IMR-90 (cell line): ENCODE results near the gene DNAJC27. TPM values are rescaled to one million over a fixed set of nuclear protein-coding genes. Genes with fewer than 3 reads are reported as not detected.

Experiments
- microRNA-seq, 2 experiments: library from miRNA; stranded (forward) in 1 of 2; unstranded in 1 of 2; fragments of 10-50 nt in 1 of 2; fragments of <30 nt in 1 of 2; gene quantifications in 1 of 2; microRNA quantifications in 1 of 2; one replicate each; pipeline versions ENCODE3 to v1.1.0; 2013 to 2020; ENCODE audit not compliant: insufficient read depth in 1 of 2, insufficient read length in 1 of 2, unreplicated experiment in 1 of 2
- polyA plus RNA-seq, 3 experiments: library from polyadenylated mRNA; depleted of rRNA; stranded (reverse); fragments of >200 nt; gene quantifications; 2 replicates each; pipeline ENCODE4 v1.2.3, GENCODE V29; 2012; ENCODE audit warnings: low replicate concordance in 1 of 3
- small RNA-seq, 5 experiments: library from RNA; depleted of rRNA; stranded (forward); fragments of <200 nt; gene quantifications; one replicate each; pipeline ENCODE3, GENCODE V24; 2012
- total RNA-seq: library from RNA; depleted of rRNA; stranded (reverse); fragments of >200 nt; gene quantifications from 2 replicates; pipeline ENCODE4 v1.2.3, GENCODE V29; 2012; rRNA removed

The DNAJC27 gene
- total and polyA plus RNA-seq, 2 of the 4 experiments (the other 2 are of a cell fraction) = 1.6 to 2.0 TPM

Small RNA genes within 50 kb of the gene (microRNA-seq; reads per million reads assigned to microRNA genes)
- gene AC013267.1 (ENCODE audit: insufficient read depth, insufficient read length) = not detected
- not detected for gene RF00016 (ENCODE audit: insufficient read depth, insufficient read length)
- gene RF00019 (ENCODE audit: insufficient read depth, insufficient read length) = not detected

Small RNA genes within 50 kb of the gene (small RNA-seq; reads per million reads assigned to genes)
- 0 reads per million in 5 experiments for gene AC013267.1
- gene RF00016 = 0 to 7.2 (median 0) reads per million in 5 experiments
- 0 reads per million in 5 experiments for gene RF00019

Other genes with a start within 250 kb of the DNAJC27 start
- 11.7 and 17.2 TPM in 2 replicates for gene PTRHD1, start 178.6 kb downstream of the DNAJC27 start, total RNA-seq
- gene PTRHD1, start 178.6 kb downstream of the DNAJC27 start, polyA plus RNA-seq (2012; rRNA removed) = 30.9 and 40.2 TPM in 2 replicates
- gene CENPO, start 178.5 kb downstream of the DNAJC27 start, total RNA-seq = 24.2 and 27.2 TPM in 2 replicates
- 20.1 and 21.7 TPM in 2 replicates for gene CENPO, start 178.5 kb downstream of the DNAJC27 start, polyA plus RNA-seq (2012; rRNA removed)
- 16.4 and 17.4 TPM in 2 replicates for gene ADCY3, start 51.7 kb downstream of the DNAJC27 start, total RNA-seq
- gene ADCY3, start 51.7 kb downstream of the DNAJC27 start, polyA plus RNA-seq (2012; rRNA removed) = 46.1 and 50.4 TPM in 2 replicates
- 0.90 and 1.1 TPM in 2 replicates for gene EFR3B, start 70.1 kb upstream of the DNAJC27 start, total RNA-seq
- 0.36 and 0.38 TPM in 2 replicates for gene EFR3B, start 70.1 kb upstream of the DNAJC27 start, polyA plus RNA-seq (2012; rRNA removed)
- gene POMC, start 196.6 kb upstream of the DNAJC27 start, total RNA-seq = not detected in 2 replicates
- 0.17 and 0.47 TPM in 2 replicates for gene POMC, start 196.6 kb upstream of the DNAJC27 start, polyA plus RNA-seq (2012; rRNA removed)